Sigmoid colon (tissue), 7 donors: Measurements from ENCODE around the gene SLX4IP. TPM values are rescaled to one million over a fixed set of nuclear protein-coding genes. Genes with fewer than 3 reads are reported as not detected.

Experiments
- DNase-seq: peaks from one replicate; pipeline ENCODE4 v3.0.0-alpha.2; 2019
- H3K27ac ChIP-seq, 4 donors: fragments of 200-600 bp; sonication (generic); one replicate each; pipeline ENCODE4 v1.5.1; 2016 to 2019; ENCODE audit warnings: mild to moderate bottlenecking in 1 of 4
- H3K27me3 ChIP-seq, 3 donors: fragments of 200-600 bp; sonication (generic); one replicate each; pipeline ENCODE4 v1.5.1; 2019; ENCODE audit warnings: mild to moderate bottlenecking in 1 of 3
- H3K36me3 ChIP-seq, 4 donors: fragments of 200-600 bp; sonication (generic); one replicate each; pipeline ENCODE4 v1.5.1; 2016 to 2019
- H3K4me1 ChIP-seq, 4 donors: fragments of 200-600 bp; sonication (generic); one replicate each; pipeline ENCODE4 v1.5.1; 2017 to 2019
- H3K4me3 ChIP-seq, 4 donors: fragments of 200-600 bp; sonication (generic); one replicate each; pipeline ENCODE4 v1.5.1; 2017 to 2019; ENCODE audit warnings: mild to moderate bottlenecking in 2 of 4, moderate library complexity in 1 of 4
- H3K9me3 ChIP-seq, 4 donors: fragments of 200-600 bp in 3 of 4; sonication (generic) in 3 of 4; one replicate each; pipeline versions ENCODE4 v1.5.1 to v1.6.1; 2013 to 2019
- EP300 ChIP-seq, 4 donors: sonication (generic); formaldehyde crosslinking; IDR thresholded peaks; one replicate each; pipeline ENCODE4 v1.6.1; 2017; ENCODE audit warnings: antibody characterized with exemption in 4 of 4
- POLR2A ChIP-seq, 2 donors: fragments of 450-650 bp; IDR thresholded peaks; one replicate each; pipeline ENCODE4 v1.6.1; 2016; ENCODE audit warnings: antibody characterized with exemption in 2 of 2, mild to moderate bottlenecking in 2 of 2, moderate library complexity in 2 of 2
- POLR2AphosphoS5 ChIP-seq, 4 donors: sonication (generic); formaldehyde crosslinking; IDR thresholded peaks; one replicate each; pipeline ENCODE4 v1.6.1; 2017; ENCODE audit warnings: antibody characterized with exemption in 4 of 4
- WGBS, 2 donors: extraction: QIAGEN DNeasy Blood & Tissue Kit; methylation state at CpG; one replicate each; pipeline ENCODE4 v1.1.7; 2013; 5-methylcytosine and 5-hydroxymethylcytosine counted together
- intact Hi-C: fragments of 100-400 bp; cut with DNase I; formaldehyde crosslinking; loops from one replicate; pipeline ENCODE4 v1.15.1; 2023
- polyA plus RNA-seq, 3 donors: library from polyadenylated mRNA; stranded (reverse); fragments of 200-250 nt; gene quantifications; one replicate each; pipeline ENCODE4 v1.2.3, GENCODE V29; 2013
- total RNA-seq, 4 donors: library from RNA; depleted of rRNA; stranded (reverse); fragments of >200 nt; gene quantifications; one replicate each; pipeline ENCODE4 v1.1.0, GENCODE V29; 2016
- TF ChIP-seq, protein P1 (sequence below), 4 experiments: fragments of 450-650 bp in 3 of 4; fragments of 200-600 bp in 1 of 4; IDR thresholded peaks; one replicate each; pipeline ENCODE4 v1.5.1; 2016 to 2019; ENCODE audit warnings: antibody characterized with exemption in 4 of 4, mild to moderate bottlenecking in 3 of 4, moderate library complexity in 2 of 4
- donor health status: healthy with polysubstance abuse.
- donor health status: Bipolar disorder and iron deficiency.
- donor health status: healthy.

SLX4IP gene
- total and polyA plus RNA-seq, 7 donors: 1.2 to 4.2 (median 2.4) TPM

DNA sequence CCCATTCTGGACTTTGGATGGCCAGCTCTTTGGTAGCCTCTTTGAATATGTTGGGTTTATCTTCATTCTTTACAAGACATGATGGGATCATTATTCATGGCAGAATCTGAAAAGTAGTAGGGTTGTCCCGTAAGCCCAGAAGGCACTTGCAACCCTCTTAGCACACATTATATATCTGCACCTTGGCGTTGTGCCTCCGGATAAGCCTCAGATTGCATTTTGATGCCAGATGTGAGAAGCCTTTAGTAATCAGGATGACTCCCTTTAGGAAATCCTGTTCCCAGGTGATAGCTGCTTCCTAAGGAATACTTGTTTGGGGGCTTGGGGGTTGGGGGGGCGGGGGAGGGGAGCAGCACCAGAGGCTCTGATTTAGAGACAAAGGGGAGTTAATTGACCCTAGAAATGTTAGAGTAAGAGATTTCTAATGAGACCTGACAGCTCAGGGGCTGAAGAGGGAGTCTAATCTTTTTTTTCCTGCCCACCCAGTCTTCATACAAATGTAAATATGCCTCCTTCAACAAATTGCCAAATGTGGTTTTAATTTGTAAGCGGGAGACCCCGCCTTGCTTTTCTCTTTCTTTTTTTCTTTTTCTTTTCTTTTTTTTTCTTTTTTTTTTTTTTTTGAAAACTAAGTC, 183.6 kb downstream of the SLX4IP start:
- TF ChIP-seq POLR2AphosphoS5 (IDR thresholded peaks at IDR 0.05): no peak
- TF ChIP-seq EP300 (IDR thresholded peaks at IDR 0.05): no peak
- TF ChIP-seq, protein P1, sequence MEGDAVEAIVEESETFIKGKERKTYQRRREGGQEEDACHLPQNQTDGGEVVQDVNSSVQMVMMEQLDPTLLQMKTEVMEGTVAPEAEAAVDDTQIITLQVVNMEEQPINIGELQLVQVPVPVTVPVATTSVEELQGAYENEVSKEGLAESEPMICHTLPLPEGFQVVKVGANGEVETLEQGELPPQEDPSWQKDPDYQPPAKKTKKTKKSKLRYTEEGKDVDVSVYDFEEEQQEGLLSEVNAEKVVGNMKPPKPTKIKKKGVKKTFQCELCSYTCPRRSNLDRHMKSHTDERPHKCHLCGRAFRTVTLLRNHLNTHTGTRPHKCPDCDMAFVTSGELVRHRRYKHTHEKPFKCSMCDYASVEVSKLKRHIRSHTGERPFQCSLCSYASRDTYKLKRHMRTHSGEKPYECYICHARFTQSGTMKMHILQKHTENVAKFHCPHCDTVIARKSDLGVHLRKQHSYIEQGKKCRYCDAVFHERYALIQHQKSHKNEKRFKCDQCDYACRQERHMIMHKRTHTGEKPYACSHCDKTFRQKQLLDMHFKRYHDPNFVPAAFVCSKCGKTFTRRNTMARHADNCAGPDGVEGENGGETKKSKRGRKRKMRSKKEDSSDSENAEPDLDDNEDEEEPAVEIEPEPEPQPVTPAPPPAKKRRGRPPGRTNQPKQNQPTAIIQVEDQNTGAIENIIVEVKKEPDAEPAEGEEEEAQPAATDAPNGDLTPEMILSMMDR (IDR thresholded peaks at IDR 0.05): no peak
- TF ChIP-seq POLR2A (IDR thresholded peaks at IDR 0.05): no peak
- Histone ChIP-seq H3K27ac (no peak overlapping the region), H3K9me3 (no peaks in the 10 kb centered on the region), H3K36me3 (no peaks in the 10 kb centered on the region), H3K4me3 (no peak overlapping the region), H3K27me3 (no peaks in the 10 kb centered on the region), H3K4me1 (peaks cover 0 to 7% (median 3%) of the 10 kb centered on the region in 4 donors)
- DNase-seq: no peak
- intact Hi-C loops: no loop called here
- WGBS, 2 donors: 91 to 96% methylated on average over 6 of the region's 6 CpGs

DNA sequence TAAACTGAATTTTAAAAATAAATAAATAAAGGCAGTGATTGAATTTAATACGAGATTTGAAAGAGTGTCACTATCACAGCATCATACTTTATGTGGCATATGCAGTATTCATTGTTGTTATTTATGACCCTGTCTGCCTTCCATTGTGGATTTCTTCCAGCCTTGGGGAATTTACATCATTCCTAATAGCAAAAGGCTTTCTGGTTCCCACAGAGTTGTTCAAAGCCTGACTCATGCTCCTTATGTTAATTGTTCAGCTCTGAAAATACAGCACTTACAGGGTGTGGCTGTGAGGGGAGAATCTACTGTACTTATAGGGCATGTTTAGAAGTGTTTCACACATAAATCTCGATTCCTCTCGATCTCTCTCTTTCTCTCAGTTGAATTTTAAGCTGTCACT, 184.3 kb downstream of the SLX4IP start:
- Histone ChIP-seq H3K4me1 (peaks cover 0 to 7% (median 3%) of the 10 kb centered on the region in 4 donors), H3K36me3 (no peaks in the 10 kb centered on the region), H3K9me3 (no peaks in the 10 kb centered on the region), H3K27me3 (no peaks in the 10 kb centered on the region), H3K27ac (peak overlapping the region in 1 of 4 donors; percentile 17), H3K4me3 (no peak overlapping the region)
- intact Hi-C loops: no loop called here
- no peak for DNase-seq
- TF ChIP-seq POLR2AphosphoS5 (IDR thresholded peaks at IDR 0.05) (no peak), EP300 (IDR thresholded peaks at IDR 0.05) (no peak), POLR2A (IDR thresholded peaks at IDR 0.05) (no peak)
- TF ChIP-seq, protein P1 (IDR thresholded peaks at IDR 0.05): no peak
- WGBS, 2 donors: 32 to 61% methylated on average over 3 of the region's 3 CpGs

DNA sequence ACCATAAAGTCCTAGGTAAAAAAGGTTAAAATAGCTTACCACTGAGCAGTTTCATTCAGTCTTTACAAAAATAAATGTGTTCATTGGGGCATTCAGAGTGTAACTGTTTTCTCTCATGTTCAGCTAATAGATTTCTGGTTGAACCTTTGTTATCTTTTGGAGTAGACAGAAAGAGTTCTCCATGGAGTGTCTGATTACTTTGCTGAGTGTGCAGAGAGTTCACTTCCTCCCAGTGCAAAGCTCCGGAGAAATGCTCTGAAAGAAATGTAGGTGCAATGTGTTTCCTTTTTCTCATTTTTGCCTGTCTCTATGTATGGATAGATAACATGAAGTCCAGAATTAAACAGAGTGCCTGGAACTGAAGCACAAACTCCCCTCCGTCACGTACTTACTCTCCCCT, 186.0 kb downstream of the SLX4IP start:
- intact Hi-C loops: no loop called here
- H3K36me3 ChIP-seq: no peaks in the 10 kb centered on the region
- no peaks in the 10 kb centered on the region for H3K27me3 ChIP-seq
- no peaks in the 10 kb centered on the region for H3K9me3 ChIP-seq
- no peak for DNase-seq
- no peak overlapping the region for H3K4me3 ChIP-seq
- WGBS, 2 donors: 88 to 95% methylated on average over 3 of the region's 3 CpGs
- H3K4me1 ChIP-seq: peaks cover 0 to 7% (median 3%) of the 10 kb centered on the region in 4 donors
- TF ChIP-seq POLR2A (IDR thresholded peaks at IDR 0.05) (no peak), EP300 (IDR thresholded peaks at IDR 0.05) (no peak), POLR2AphosphoS5 (IDR thresholded peaks at IDR 0.05) (no peak)
- TF ChIP-seq, protein P1 (IDR thresholded peaks at IDR 0.05): no peak
- H3K27ac ChIP-seq: no peak overlapping the region

DNA sequence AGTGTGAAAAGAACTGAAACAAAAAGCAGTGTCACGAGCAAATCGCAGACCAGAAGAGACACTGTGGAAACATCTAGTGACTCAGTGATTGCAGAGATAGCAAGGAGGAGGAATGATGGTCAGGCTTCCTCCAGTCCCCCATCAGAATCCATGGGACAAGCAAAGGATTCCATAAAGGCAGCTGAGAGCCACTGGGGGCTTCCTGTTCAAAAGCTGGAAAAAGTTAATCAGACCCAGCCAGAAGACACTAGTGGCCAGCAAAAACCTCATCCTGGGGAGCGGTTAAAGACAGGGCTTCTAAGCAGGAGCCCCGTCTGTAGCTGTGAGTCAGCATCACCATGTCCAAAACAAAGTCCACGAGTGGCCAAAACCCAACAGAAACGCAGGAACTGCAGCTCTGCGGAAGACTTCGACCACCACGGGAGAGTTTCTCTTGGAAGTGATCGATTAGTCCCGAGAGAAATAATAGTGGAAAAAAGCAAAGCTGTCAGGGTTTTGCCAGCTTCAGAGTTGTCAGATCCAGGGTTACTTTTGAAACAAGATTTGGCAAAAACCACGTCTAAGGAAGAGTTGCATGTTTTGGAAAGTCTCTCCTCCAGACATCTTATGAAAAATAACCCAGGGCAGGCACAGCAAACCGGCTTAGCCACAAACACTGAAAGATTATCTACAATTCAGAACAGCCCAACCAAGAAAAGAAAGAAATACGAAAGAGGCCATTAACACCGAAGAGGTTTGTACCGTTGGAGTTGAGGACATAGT, 187.7 kb downstream of the SLX4IP start:
- no peaks in the 10 kb centered on the region for H3K36me3 ChIP-seq
- H3K4me3 ChIP-seq: no peak overlapping the region
- peak; percentile 88 for DNase-seq
- no peaks in the 10 kb centered on the region for H3K9me3 ChIP-seq
- peak overlapping the region; percentile 33 to 69 (median 51) for H3K27ac ChIP-seq
- 83 to 88% methylated on average over 16 of the region's 16 CpGs for WGBS, 2 donors
- H3K27me3 ChIP-seq: no peaks in the 10 kb centered on the region
- intact Hi-C loops: no loop called here
- peaks cover 0 to 7% (median 3%) of the 10 kb centered on the region in 4 donors for H3K4me1 ChIP-seq
- TF ChIP-seq, protein P1 (IDR thresholded peaks at IDR 0.05): no peak
- TF ChIP-seq POLR2AphosphoS5 (IDR thresholded peaks at IDR 0.05): peak in 2 of 4 donors; percentile 24 to 35
